ENCODE results near the gene BMP4.

- TF ChIP-seq, protein P1, sequence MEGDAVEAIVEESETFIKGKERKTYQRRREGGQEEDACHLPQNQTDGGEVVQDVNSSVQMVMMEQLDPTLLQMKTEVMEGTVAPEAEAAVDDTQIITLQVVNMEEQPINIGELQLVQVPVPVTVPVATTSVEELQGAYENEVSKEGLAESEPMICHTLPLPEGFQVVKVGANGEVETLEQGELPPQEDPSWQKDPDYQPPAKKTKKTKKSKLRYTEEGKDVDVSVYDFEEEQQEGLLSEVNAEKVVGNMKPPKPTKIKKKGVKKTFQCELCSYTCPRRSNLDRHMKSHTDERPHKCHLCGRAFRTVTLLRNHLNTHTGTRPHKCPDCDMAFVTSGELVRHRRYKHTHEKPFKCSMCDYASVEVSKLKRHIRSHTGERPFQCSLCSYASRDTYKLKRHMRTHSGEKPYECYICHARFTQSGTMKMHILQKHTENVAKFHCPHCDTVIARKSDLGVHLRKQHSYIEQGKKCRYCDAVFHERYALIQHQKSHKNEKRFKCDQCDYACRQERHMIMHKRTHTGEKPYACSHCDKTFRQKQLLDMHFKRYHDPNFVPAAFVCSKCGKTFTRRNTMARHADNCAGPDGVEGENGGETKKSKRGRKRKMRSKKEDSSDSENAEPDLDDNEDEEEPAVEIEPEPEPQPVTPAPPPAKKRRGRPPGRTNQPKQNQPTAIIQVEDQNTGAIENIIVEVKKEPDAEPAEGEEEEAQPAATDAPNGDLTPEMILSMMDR (IDR thresholded peaks at IDR 0.05): no peak
- TF ChIP-seq POLR2A (IDR thresholded peaks at IDR 0.05): no peak
Observed at GRCh38 chr14:53932966-53933365, 23.7 kb downstream of the BMP4 start.

All from lower leg skin (tissue), 3 donors.